PC-9 (cell line): Measurements from ENCODE around the gene INPP5B.

Experiments used
- CTCF ChIP-seq: fragments of 200-600 bp; sonication (generic); conservative IDR thresholded peaks from 2 replicates; pipeline ENCODE4 v1.6.1; 2017; ENCODE audit warnings: mixed run types, antibody characterized with exemption, mild to moderate bottlenecking, moderate library complexity
- EZH2 ChIP-seq: fragments of 200-600 bp; sonication (generic); IDR thresholded peaks from 2 replicates; pipeline ENCODE4 v1.8.0; 2017; ENCODE audit warnings: antibody characterized with exemption, low read depth

- TF ChIP-seq CTCF, result no peak
- TF ChIP-seq EZH2, result no peak
Observed at GRCh38 chr1:37854406-37854805, 92.4 kb downstream of the INPP5B start.
